Suppressor macrophage treated with lipopolysaccharide for 4 hours (primary cell): ENCODE measurements around the gene TFB2M.
"Not testable (repeated sequence)": the region's sequence is repeated elsewhere in the genome, so short reads cannot be mapped to it uniquely, and the experiment has no call there.

Experiments
- DNase-seq: peaks from one replicate; pipeline ENCODE4 v3.0.0-alpha.2; 2020

Gene TFB2M

GRCh38 chr1:246566128-246566812 lies at the start of gene TFB2M, which contains the start of gene CNST:
Gene TFB2M, minus strand, starts transcription at chr1:246566261. Its CDS starts 123 bp downstream, at chr1:246566138.
Gene CNST, plus strand, starts transcription at chr1:246566456. Its CDS starts 25,107 bp downstream, at chr1:246591563.
- peak; percentile 99 for DNase-seq

- no peak for DNase-seq
Measured at GRCh38 chr1:246613096-246613758, 47.2 kb upstream of the TFB2M start.

- DNase-seq = no peak
Measured at GRCh38 chr1:246609632-246610031, 43.6 kb upstream of the TFB2M start.

GRCh38 chr1:246608616-246609376 lies 42.7 kb upstream of the TFB2M start:
- peak; percentile 92 for DNase-seq

GRCh38 chr1:246607462-246607861 lies 41.4 kb upstream of the TFB2M start:
- DNase-seq = peak; percentile 17

- DNase-seq = not testable (repeated sequence)
Measured at GRCh38 chr1:246605231-246605630, 39.2 kb upstream of the TFB2M start.

- DNase-seq = no peak
Measured at GRCh38 chr1:246602194-246602593, 36.1 kb upstream of the TFB2M start.

GRCh38 chr1:246600579-246600978 lies 34.5 kb upstream of the TFB2M start:
- no peak for DNase-seq

GRCh38 chr1:246599315-246599714 lies 33.3 kb upstream of the TFB2M start:
- peak; percentile 19 for DNase-seq

- DNase-seq = no peak
Measured at GRCh38 chr1:246597971-246598370, 31.9 kb upstream of the TFB2M start.

- DNase-seq = no peak
Measured at GRCh38 chr1:246597340-246597739, 31.3 kb upstream of the TFB2M start.

GRCh38 chr1:246595146-246595545 lies 29.1 kb upstream of the TFB2M start:
- no peak for DNase-seq

- DNase-seq = no peak
Measured at GRCh38 chr1:246592695-246593094, 26.6 kb upstream of the TFB2M start.

- DNase-seq = no peak
Measured at GRCh38 chr1:246591958-246592357, 25.9 kb upstream of the TFB2M start.

- DNase-seq = peak; percentile 54
Measured at GRCh38 chr1:246591504-246591903, 25.4 kb upstream of the TFB2M start.

GRCh38 chr1:246591047-246591446 lies 25.0 kb upstream of the TFB2M start:
- DNase-seq = no peak

GRCh38 chr1:246589919-246590318 lies 23.9 kb upstream of the TFB2M start:
- not testable (repeated sequence) for DNase-seq

GRCh38 chr1:246588159-246588721 lies 22.2 kb upstream of the TFB2M start:
- peak; percentile 65 for DNase-seq

GRCh38 chr1:246587606-246588005 lies 21.5 kb upstream of the TFB2M start:
- DNase-seq = peak; percentile 86

- no peak for DNase-seq
Measured at GRCh38 chr1:246587032-246587431, 21.0 kb upstream of the TFB2M start.

- DNase-seq = peak; percentile 20
Measured at GRCh38 chr1:246583448-246584185, 17.6 kb upstream of the TFB2M start.

GRCh38 chr1:246583056-246583440 lies 17.0 kb upstream of the TFB2M start:
- DNase-seq = no peak
